Gastrocnemius medialis (tissue), 4 donors: ENCODE measurements around the gene PSAP.

ENCODE experiments used
- POLR2A ChIP-seq, 2 donors: fragments of 450-650 bp; IDR thresholded peaks; one replicate each; pipeline ENCODE4 v1.6.1; 2017; ENCODE audit warnings: antibody characterized with exemption in 2 of 2, mild to moderate bottlenecking in 2 of 2, moderate library complexity in 2 of 2
- TF ChIP-seq, protein P1 (sequence below), 5 experiments: fragments of 450-650 bp in 3 of 5; fragments of 200-600 bp in 2 of 5; sonication (generic) in 2 of 5; IDR thresholded peaks in 4 of 5; conservative IDR thresholded peaks in 1 of 5; 1 replicate in 4 of 5; 2 replicates in 1 of 5; pipeline ENCODE4 v1.5.1; 2016 to 2019; ENCODE audit warnings: antibody characterized with exemption in 5 of 5, mild to moderate bottlenecking in 3 of 5, moderate library complexity in 3 of 5

- TF ChIP-seq, protein P1, sequence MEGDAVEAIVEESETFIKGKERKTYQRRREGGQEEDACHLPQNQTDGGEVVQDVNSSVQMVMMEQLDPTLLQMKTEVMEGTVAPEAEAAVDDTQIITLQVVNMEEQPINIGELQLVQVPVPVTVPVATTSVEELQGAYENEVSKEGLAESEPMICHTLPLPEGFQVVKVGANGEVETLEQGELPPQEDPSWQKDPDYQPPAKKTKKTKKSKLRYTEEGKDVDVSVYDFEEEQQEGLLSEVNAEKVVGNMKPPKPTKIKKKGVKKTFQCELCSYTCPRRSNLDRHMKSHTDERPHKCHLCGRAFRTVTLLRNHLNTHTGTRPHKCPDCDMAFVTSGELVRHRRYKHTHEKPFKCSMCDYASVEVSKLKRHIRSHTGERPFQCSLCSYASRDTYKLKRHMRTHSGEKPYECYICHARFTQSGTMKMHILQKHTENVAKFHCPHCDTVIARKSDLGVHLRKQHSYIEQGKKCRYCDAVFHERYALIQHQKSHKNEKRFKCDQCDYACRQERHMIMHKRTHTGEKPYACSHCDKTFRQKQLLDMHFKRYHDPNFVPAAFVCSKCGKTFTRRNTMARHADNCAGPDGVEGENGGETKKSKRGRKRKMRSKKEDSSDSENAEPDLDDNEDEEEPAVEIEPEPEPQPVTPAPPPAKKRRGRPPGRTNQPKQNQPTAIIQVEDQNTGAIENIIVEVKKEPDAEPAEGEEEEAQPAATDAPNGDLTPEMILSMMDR (IDR thresholded peaks at IDR 0.05 in 4 of 5, conservative IDR thresholded peaks at IDR 0.05 in 1 of 5) = no peak
- no peak for TF ChIP-seq POLR2A (IDR thresholded peaks at IDR 0.05)
Measured at GRCh38 chr10:71854031-71854430, 3.0 kb upstream of the PSAP start.
